A549 (cell line): Measurements from ENCODE around the gene KCNQ1OT1. TPM values are rescaled to one million over a fixed set of nuclear protein-coding genes. Genes with fewer than 3 reads are reported as not detected.

ENCODE experiments used
- ATAC-seq, 2 experiments: fragments of 200-7000 bp in 1 of 2; fragments of >200 bp in 1 of 2; cut with Nextera tagmentation in 1 of 2; cut with Tn5 transposase in 1 of 2; 3 replicates each; pipeline versions ENCODE4 v1.8.0 to v1.9.1; 2018 to 2020; ENCODE audit warnings: mild to moderate bottlenecking in 1 of 2, moderate library complexity in 1 of 2
- CTCF ChIA-PET: fragments of 300-600 bp; sonication (Branson Sonifier 250); formaldehyde crosslinking; extraction: SDS; loops from one replicate; lab custom pipeline; 2021; ENCODE audit warnings: antibody characterized with exemption, inconsistent platforms; lab: Yijun Ruan, JAX
- POLR2A ChIA-PET: fragments of 350-600 bp; formaldehyde crosslinking; extraction: SDS; loops from one replicate; lab custom pipeline; 2021; ENCODE audit warnings: antibody characterized with exemption, inconsistent platforms; lab: Yijun Ruan, JAX
- DNase-seq, 2 experiments: peaks; one replicate each; pipeline versions ENCODE4 v3.0.0 to v3.0.0-alpha.2; 2011 to 2016; ENCODE audit warnings: low read depth in 1 of 2, low spot score in 1 of 2
- FAIRE-seq: peaks from 2 replicates; lab custom pipeline; 2011; peaks lifted over from hg19 to GRCh38; lab: Jason Lieb, UNC
- H3K27ac ChIP-seq, 2 experiments: fragments of >200 bp; sonication (Bioruptor Twin); formaldehyde crosslinking; 3 replicates each; pipeline ENCODE4 v1.5.1; 2016 to 2017
- H3K4me1 ChIP-seq: fragments of >200 bp; sonication (Bioruptor Twin); formaldehyde crosslinking; 3 replicates; pipeline ENCODE4 v1.6.1; 2016
- H3K4me2 ChIP-seq: fragments of >200 bp; sonication (Bioruptor Twin); formaldehyde crosslinking; 3 replicates; pipeline ENCODE4 v1.6.1; 2016
- H3K4me3 ChIP-seq: fragments of >200 bp; sonication (Bioruptor Twin); formaldehyde crosslinking; 3 replicates; pipeline ENCODE4 v1.5.1; 2016
- H3K9me3 ChIP-seq: fragments of >200 bp; sonication (Bioruptor Twin); formaldehyde crosslinking; 3 replicates; pipeline ENCODE4 v1.6.1; 2016
- CBX2 ChIP-seq: fragments of 200-600 bp; sonication (generic); IDR thresholded peaks from 2 replicates; pipeline ENCODE4 v1.6.1; 2016; ENCODE audit warnings: low read depth, mild to moderate bottlenecking, borderline replicate concordance
- CBX8 ChIP-seq: fragments of 200-600 bp; sonication (generic); IDR thresholded peaks from 2 replicates; pipeline ENCODE4 v1.6.1; 2016
- CTCF ChIP-seq: fragments of >200 bp; sonication (Bioruptor Twin); formaldehyde crosslinking; IDR thresholded peaks from 3 replicates; pipeline ENCODE4 v1.5.1; 2016
- E2F6 ChIP-seq: IDR thresholded peaks from 2 replicates; pipeline ENCODE4 v1.6.1; 2012; ENCODE audit warnings: low read depth, borderline replicate concordance
- ESRRA ChIP-seq: fragments of 150-350 bp; IDR thresholded peaks from 2 replicates; pipeline ENCODE4 v1.6.1; 2014; ENCODE audit warnings: mild to moderate bottlenecking, low read length, borderline replicate concordance
- FOSL2 ChIP-seq, 2 experiments: fragments of 450-650 bp in 1 of 2; fragments of >200 bp in 1 of 2; sonication (Bioruptor Twin) in 1 of 2; formaldehyde crosslinking; IDR thresholded peaks; 2 replicates each; pipeline versions ENCODE4 v1.5.0 to v1.6.1; 2016 to 2020; ENCODE audit warnings: mild to moderate bottlenecking in 1 of 2, moderate library complexity in 1 of 2
- FOXS1 ChIP-seq: fragments of 250-450 bp; sonication (Bioruptor Pico); IDR thresholded peaks from 2 replicates; pipeline ENCODE4 v1.5.0; 2020; ENCODE audit warnings: mild to moderate bottlenecking, moderate library complexity
- HDAC2 ChIP-seq: fragments of 200-600 bp; sonication (generic); IDR thresholded peaks from 2 replicates; pipeline ENCODE4 v1.6.1; 2016
- HES2 ChIP-seq: fragments of >200 bp; sonication (Bioruptor Twin); formaldehyde crosslinking; IDR thresholded peaks from 2 replicates; pipeline ENCODE4 v1.6.1; 2016
- MAZ ChIP-seq: fragments of 150-350 bp; IDR thresholded peaks from 2 replicates; pipeline ENCODE4 v1.6.1; 2014; ENCODE audit warnings: antibody characterized with exemption, low read depth, low read length, borderline replicate concordance
- NFE2L2 ChIP-seq: fragments of 150-350 bp; conservative IDR thresholded peaks from 2 replicates; pipeline ENCODE4 v1.6.1; 2014; ENCODE audit warnings: low read length
- PHF8 ChIP-seq: fragments of 200-600 bp; sonication (generic); IDR thresholded peaks from 2 replicates; pipeline ENCODE4 v1.6.1; 2016; ENCODE audit warnings: low read depth, mild to moderate bottlenecking, antibody characterized with exemption, moderate library complexity, borderline replicate concordance
- POLR2AphosphoS2 ChIP-seq: conservative IDR thresholded peaks from 2 replicates; pipeline ENCODE4 v1.6.1; 2012; ENCODE audit warnings: low read length, improper control_type of control experiment, inconsistent platforms
- REST ChIP-seq: fragments of 200-600 bp; sonication (generic); IDR thresholded peaks from 2 replicates; pipeline ENCODE4 v1.6.1; 2016; ENCODE audit warnings: antibody characterized with exemption, mild to moderate bottlenecking, moderate library complexity
- RFX5 ChIP-seq: fragments of 450-650 bp; IDR thresholded peaks from 2 replicates; pipeline ENCODE4 v1.7.1; 2014; ENCODE audit warnings: antibody characterized with exemption, mild to moderate bottlenecking, moderate library complexity
- RNF2 ChIP-seq: fragments of 200-600 bp; sonication (generic); IDR thresholded peaks from 2 replicates; pipeline ENCODE4 v1.6.1; 2016; ENCODE audit warnings: low read depth, mild to moderate bottlenecking, antibody characterized with exemption, moderate library complexity, borderline replicate concordance
- SMC3 ChIP-seq: fragments of >200 bp; sonication (Bioruptor Twin); formaldehyde crosslinking; IDR thresholded peaks from 3 replicates; pipeline ENCODE4 v1.6.1; 2018; ENCODE audit warnings: inconsistent platforms
- TP53 ChIP-seq: fragments of 250-450 bp; sonication (Bioruptor Pico); IDR thresholded peaks from 2 replicates; pipeline ENCODE4 v1.5.0; 2021; ENCODE audit warnings: mild to moderate bottlenecking, moderate library complexity
- ZFP36 ChIP-seq: fragments of 450-650 bp; IDR thresholded peaks from 2 replicates; pipeline ENCODE4 v1.6.1; 2014; ENCODE audit warnings: borderline replicate concordance; ENCODE audit not compliant: partially characterized antibody
- WGBS: methylation state at CpG from one replicate; pipeline ENCODE4 v1.1.6; 2017; ENCODE audit errors: missing lambda C conversion rate; 5-methylcytosine and 5-hydroxymethylcytosine counted together
- polyA plus RNA-seq, 4 experiments: library from polyadenylated mRNA; depleted of rRNA in 3 of 4; stranded (reverse); fragments of >200 nt; fragmentation: RNase III in 1 of 4; extraction: RNeasy Plus Mini Kit Qiagen cat#74134 plus additional on column Dnase treatment in 1 of 4; gene quantifications; 2 replicates in 3 of 4; 3 replicates in 1 of 4; pipeline ENCODE4 v1.2.3, GENCODE V29; 2011 to 2017
- TF ChIP-seq, protein P1 (sequence below): IDR thresholded peaks from 2 replicates; pipeline ENCODE4 v1.6.1; 2012
- TF ChIP-seq, protein P2 (sequence below): fragments of >200 bp; sonication (Bioruptor Twin); formaldehyde crosslinking; IDR thresholded peaks from 3 replicates; pipeline ENCODE4 v1.6.1; 2016

Gene KCNQ1OT1
- polyA plus RNA-seq, 2 of the 4 experiments (the other 2 are of a cell fraction) = 0.03 to 0.13 TPM

GRCh38 chr11:2574553-2575535 lies 125.0 kb downstream of the KCNQ1OT1 start:
- FAIRE-seq = no peak
- no peak for ATAC-seq
- TF ChIP-seq FOSL2 (IDR thresholded peaks at IDR 0.05) (no peak), FOSL2 (CRISPR knock-in tag; IDR thresholded peaks at IDR 0.05) (no peak), MAZ (no peak), RNF2 (no peak), TP53 (CRISPR knock-in tag) (no peak)
- TF ChIP-seq, protein P1, sequence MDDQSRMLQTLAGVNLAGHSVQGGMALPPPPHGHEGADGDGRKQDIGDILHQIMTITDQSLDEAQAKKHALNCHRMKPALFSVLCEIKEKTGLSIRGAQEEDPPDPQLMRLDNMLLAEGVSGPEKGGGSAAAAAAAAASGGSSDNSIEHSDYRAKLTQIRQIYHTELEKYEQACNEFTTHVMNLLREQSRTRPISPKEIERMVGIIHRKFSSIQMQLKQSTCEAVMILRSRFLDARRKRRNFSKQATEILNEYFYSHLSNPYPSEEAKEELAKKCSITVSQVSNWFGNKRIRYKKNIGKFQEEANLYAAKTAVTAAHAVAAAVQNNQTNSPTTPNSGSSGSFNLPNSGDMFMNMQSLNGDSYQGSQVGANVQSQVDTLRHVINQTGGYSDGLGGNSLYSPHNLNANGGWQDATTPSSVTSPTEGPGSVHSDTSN = no peak
- POLR2A ChIA-PET = no interaction called here
- CTCF ChIA-PET = interaction anchor here (1.0 to 2.5 kb wide), 3 partner anchors 42 to 212 kb away, joined by 3 to 8 read pairs (median 4); no protein-coding TSS in a partner anchor
- no peak overlapping the region for H3K4me3 ChIP-seq
- H3K4me1 ChIP-seq = no peaks in the 10 kb centered on the region
- H3K9me3 ChIP-seq = no peaks in the 10 kb centered on the region
- no peak for DNase-seq
- no peak overlapping the region for H3K27ac ChIP-seq
- WGBS = 83% methylated on average over 19 of the region's 45 CpGs
- no peak overlapping the region for H3K4me2 ChIP-seq

GRCh38 chr11:2574043-2574552 lies 125.7 kb downstream of the KCNQ1OT1 start:
- TF ChIP-seq FOXS1 (CRISPR knock-in tag) (no peak), RFX5 (no peak), ESRRA (no peak), SMC3 (no peak), POLR2AphosphoS2 (no peak), HES2 (no peak), CTCF (no peak), E2F6 (no peak), PHF8 (no peak), CBX8 (no peak), NFE2L2 (no peak), CBX2 (no peak), REST (no peak), HDAC2 (no peak), ZFP36 (no peak)
- TF ChIP-seq, protein P2, sequence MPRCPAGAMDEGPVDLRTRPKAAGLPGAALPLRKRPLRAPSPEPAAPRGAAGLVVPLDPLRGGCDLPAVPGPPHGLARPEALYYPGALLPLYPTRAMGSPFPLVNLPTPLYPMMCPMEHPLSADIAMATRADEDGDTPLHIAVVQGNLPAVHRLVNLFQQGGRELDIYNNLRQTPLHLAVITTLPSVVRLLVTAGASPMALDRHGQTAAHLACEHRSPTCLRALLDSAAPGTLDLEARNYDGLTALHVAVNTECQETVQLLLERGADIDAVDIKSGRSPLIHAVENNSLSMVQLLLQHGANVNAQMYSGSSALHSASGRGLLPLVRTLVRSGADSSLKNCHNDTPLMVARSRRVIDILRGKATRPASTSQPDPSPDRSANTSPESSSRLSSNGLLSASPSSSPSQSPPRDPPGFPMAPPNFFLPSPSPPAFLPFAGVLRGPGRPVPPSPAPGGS = no peak
- TF ChIP-seq, protein P1 = no peak
- WGBS = 65% methylated on average over 10 of the region's 22 CpGs
- ATAC-seq (no peak), FAIRE-seq (no peak), DNase-seq (no peak)
- no peaks in the 10 kb centered on the region for H3K9me3 ChIP-seq
- no peak overlapping the region for H3K4me2 ChIP-seq
- POLR2A ChIA-PET = no interaction called here
- H3K27ac ChIP-seq = no peak overlapping the region
- H3K4me1 ChIP-seq = no peaks in the 10 kb centered on the region
- CTCF ChIA-PET = interaction anchor here (1.1 to 2.5 kb wide), 2 partner anchors 41 to 43 kb away, joined by 3 to 8 read pairs; no protein-coding TSS in a partner anchor
- H3K4me3 ChIP-seq = no peak overlapping the region
